NT2/D1 (cell line): ENCODE measurements around the gene ZDHHC17.

Experiments used
- SUZ12 ChIP-seq: IDR thresholded peaks from 2 replicates; pipeline ENCODE4 v1.6.1; 2011; ENCODE audit not compliant: insufficient read length, insufficient read depth; ENCODE audit errors: extremely low read depth
- ZNF274 ChIP-seq: IDR thresholded peaks from 2 replicates; pipeline ENCODE4 v1.6.1; 2011; ENCODE audit warnings: mild to moderate bottlenecking, low read depth, low read length

DNA sequence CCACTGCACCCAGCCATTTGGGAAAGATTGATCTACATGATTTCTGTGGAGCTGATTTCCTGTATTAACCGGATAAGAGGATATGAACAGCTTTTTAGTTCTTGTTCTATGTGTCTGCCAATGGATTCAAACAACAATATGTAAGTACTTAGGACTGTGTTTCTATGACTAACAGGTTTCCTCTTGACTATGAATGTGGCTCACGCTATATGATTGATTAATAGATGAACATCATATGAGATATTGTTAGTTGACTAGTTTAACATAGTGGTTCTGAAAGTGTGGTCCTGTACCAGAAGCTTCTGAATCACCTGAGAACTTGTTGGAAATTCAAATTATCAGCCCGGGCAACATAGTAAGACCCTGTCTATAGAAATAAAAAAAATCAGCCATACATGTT is 127.7 kb downstream of the ZDHHC17 start:
- TF ChIP-seq ZNF274 = no peak
- no peak for TF ChIP-seq SUZ12
